Measurements from ENCODE around the gene UBASH3A. TPM values are rescaled to one million over a fixed set of nuclear protein-coding genes. Genes with fewer than 3 reads are reported as not detected.

UBASH3A gene
- total RNA-seq, 4 donors from 2014 or later = 0.40 TPM; not detected in 3

DNA sequence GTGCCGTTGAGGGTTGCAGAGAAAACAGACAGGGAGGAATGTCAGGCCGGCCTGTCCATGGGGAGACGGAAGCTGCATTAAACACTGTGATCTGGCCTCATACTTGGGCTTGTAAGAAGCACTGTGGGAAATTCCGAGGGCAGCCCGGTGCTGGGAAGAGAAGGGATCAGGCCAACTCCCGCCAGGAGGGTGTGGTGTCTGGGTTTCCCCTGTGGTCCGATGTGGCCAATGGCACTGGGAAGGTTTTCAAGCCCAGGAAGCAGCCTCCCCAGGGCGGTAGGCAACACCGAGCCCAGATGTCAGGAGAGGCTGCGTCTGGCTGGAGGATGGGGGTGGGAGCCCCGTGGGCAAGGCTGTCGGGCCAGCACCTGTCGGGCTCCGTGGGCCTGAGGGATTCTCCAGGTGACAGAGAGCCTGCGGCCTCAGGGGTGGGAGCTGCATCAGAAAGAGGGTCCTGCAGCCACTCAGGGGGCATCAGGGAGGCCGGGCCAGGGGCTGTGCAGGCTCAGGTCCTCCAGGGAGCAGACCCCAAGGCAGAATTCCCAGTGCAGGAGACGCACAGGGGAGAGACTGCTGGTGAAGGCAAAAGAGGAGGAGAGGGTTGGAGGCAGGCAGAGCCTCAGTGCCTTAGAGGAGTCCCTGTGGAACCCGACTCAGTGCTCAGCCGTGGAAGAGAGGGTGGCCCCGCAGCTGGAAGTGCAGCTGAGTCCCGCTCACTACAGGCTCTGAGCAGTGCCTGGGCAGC, 8.4 kb downstream of the UBASH3A start:
- no peak overlapping the region for H3K27ac ChIP-seq
- 19 to 27% methylated on average over 4 of the region's 21 CpGs for WGBS, 2 donors (ENCODE audit: low coverage in 1 of 2)
- TF ChIP-seq POLR2A (IDR thresholded peaks at IDR 0.05) (no peak), POLR2AphosphoS5 (IDR thresholded peaks at IDR 0.05) (no peak), CTCF (IDR thresholded peaks at IDR 0.05) (no peak), EP300 (IDR thresholded peaks at IDR 0.05) (no peak)
- H3K4me1 ChIP-seq = no peaks in the 10 kb centered on the region
- no peak for ATAC-seq
- H3K27me3 ChIP-seq = peaks cover 65% of the 10 kb centered on the region
- H3K9me3 ChIP-seq = no peaks in the 10 kb centered on the region
- no peaks in the 10 kb centered on the region for H3K36me3 ChIP-seq
- H3K4me3 ChIP-seq = no peak overlapping the region

GRCh38 chr21:42412636-42412933, 8.9 kb downstream of the UBASH3A start:
- no peak overlapping the region for H3K27ac ChIP-seq
- H3K36me3 ChIP-seq = no peaks in the 10 kb centered on the region
- WGBS, 2 donors (ENCODE audit: low coverage in 1 of 2) = 68 to 85% methylated on average over 4 to 5 of the region's 5 CpGs
- peaks cover 61% of the 10 kb centered on the region for H3K27me3 ChIP-seq
- no peaks in the 10 kb centered on the region for H3K4me1 ChIP-seq
- no peak for TF ChIP-seq POLR2AphosphoS5 (IDR thresholded peaks at IDR 0.05)
- no peak for TF ChIP-seq CTCF (IDR thresholded peaks at IDR 0.05)
- no peak for TF ChIP-seq POLR2A (IDR thresholded peaks at IDR 0.05)
- no peak for TF ChIP-seq EP300 (IDR thresholded peaks at IDR 0.05)
- H3K4me3 ChIP-seq = no peak overlapping the region
- no peaks in the 10 kb centered on the region for H3K9me3 ChIP-seq
- ATAC-seq = no peak

- Histone ChIP-seq H3K4me3 (no peak overlapping the region), H3K9me3 (no peaks in the 10 kb centered on the region), H3K27ac (no peak overlapping the region), H3K27me3 (peaks cover 62% of the 10 kb centered on the region), H3K36me3 (no peaks in the 10 kb centered on the region), H3K4me1 (no peaks in the 10 kb centered on the region)
- TF ChIP-seq EP300 (IDR thresholded peaks at IDR 0.05) (no peak), CTCF (IDR thresholded peaks at IDR 0.05) (no peak), POLR2AphosphoS5 (IDR thresholded peaks at IDR 0.05) (no peak), POLR2A (IDR thresholded peaks at IDR 0.05) (no peak)
- WGBS, 2 donors (ENCODE audit: low coverage in 1 of 2) = 64 to 78% methylated on average over 8 to 11 of the region's 14 CpGs
- no peak for ATAC-seq
Observed at GRCh38 chr21:42413093-42413492, 9.4 kb downstream of the UBASH3A start.

DNA sequence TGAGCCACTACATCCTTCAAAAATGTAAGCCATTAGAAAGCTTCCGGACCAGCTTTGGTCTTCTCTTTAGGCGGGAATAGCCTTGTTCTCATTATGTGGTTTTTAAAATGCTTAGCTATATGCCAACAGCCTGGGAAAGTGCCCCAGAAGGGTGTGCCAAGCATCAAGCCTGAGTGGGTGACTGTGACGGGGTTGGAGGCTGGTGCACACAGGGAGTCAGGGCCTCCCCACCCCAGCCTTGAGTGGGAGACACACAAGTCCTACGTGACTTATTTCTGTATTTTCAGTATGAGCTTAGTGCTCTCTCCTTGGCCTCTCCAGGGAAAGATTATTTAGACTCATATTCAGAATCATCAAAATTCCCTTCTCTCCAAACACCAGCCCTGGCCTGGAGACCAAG, 9.8 kb downstream of the UBASH3A start:
- WGBS, 2 donors (ENCODE audit: low coverage in 1 of 2) = 87 to 89% methylated on average over 3 of the region's 4 CpGs
- Histone ChIP-seq H3K27ac (no peak overlapping the region), H3K36me3 (no peaks in the 10 kb centered on the region), H3K27me3 (peaks cover 66% of the 10 kb centered on the region), H3K9me3 (no peaks in the 10 kb centered on the region), H3K4me3 (no peak overlapping the region), H3K4me1 (no peaks in the 10 kb centered on the region)
- ATAC-seq = no peak
- no peak for TF ChIP-seq POLR2A (IDR thresholded peaks at IDR 0.05)
- no peak for TF ChIP-seq CTCF (IDR thresholded peaks at IDR 0.05)
- no peak for TF ChIP-seq EP300 (IDR thresholded peaks at IDR 0.05)
- no peak for TF ChIP-seq POLR2AphosphoS5 (IDR thresholded peaks at IDR 0.05)

DNA sequence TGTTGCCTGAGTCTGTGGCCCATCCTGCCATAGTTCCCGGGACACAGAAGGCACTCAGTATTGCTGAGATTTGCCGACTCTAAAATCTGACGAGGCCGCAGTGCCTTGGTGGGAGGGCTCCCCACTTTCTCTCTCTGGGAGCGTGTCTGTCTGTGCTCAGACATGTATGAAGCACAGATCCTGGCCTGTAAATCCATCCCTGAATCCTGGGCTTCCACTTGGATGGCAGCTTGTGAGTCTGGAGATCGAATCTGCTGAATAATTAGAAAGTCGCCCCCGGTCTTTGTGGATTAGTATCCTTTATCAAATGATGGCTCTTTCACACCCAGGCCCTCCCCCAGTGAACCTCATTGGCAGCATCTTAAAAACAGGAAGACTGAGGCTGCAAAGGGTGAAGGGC, 10.4 kb downstream of the UBASH3A start:
- no peak for ATAC-seq
- no peaks in the 10 kb centered on the region for H3K4me1 ChIP-seq
- no peaks in the 10 kb centered on the region for H3K9me3 ChIP-seq
- whole genome bisulfite sequencing, 2 donors (ENCODE audit: low coverage in 1 of 2) = 88% methylated on average over 1 of the region's 8 CpGs; no CpG with 5 or more reads in 1 of the 2 donors
- no peak overlapping the region for H3K4me3 ChIP-seq
- TF ChIP-seq POLR2AphosphoS5 (IDR thresholded peaks at IDR 0.05) (no peak), CTCF (IDR thresholded peaks at IDR 0.05) (no peak), EP300 (IDR thresholded peaks at IDR 0.05) (no peak), POLR2A (IDR thresholded peaks at IDR 0.05) (no peak)
- H3K27ac ChIP-seq = no peak overlapping the region
- peaks cover 71% of the 10 kb centered on the region for H3K27me3 ChIP-seq
- H3K36me3 ChIP-seq = no peaks in the 10 kb centered on the region
